GM18873 (cell line): ENCODE measurements around the gene CCL24.
"Not testable (repeated sequence)": the region's sequence is repeated elsewhere in the genome, so short reads cannot be mapped to it uniquely, and the experiment has no call there.

ENCODE experiments used
- ATAC-seq: cut with Tn5 transposase; IDR thresholded peaks from one replicate; pipeline ENCODE4 v1.9.1; 2021; ENCODE audit warnings: mild to moderate bottlenecking, moderate library complexity, moderate number of reproducible peaks; ENCODE audit not compliant: unreplicated experiment, low FRiP score

CCL24 gene, protein sequence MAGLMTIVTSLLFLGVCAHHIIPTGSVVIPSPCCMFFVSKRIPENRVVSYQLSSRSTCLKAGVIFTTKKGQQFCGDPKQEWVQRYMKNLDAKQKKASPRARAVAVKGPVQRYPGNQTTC

DNA sequence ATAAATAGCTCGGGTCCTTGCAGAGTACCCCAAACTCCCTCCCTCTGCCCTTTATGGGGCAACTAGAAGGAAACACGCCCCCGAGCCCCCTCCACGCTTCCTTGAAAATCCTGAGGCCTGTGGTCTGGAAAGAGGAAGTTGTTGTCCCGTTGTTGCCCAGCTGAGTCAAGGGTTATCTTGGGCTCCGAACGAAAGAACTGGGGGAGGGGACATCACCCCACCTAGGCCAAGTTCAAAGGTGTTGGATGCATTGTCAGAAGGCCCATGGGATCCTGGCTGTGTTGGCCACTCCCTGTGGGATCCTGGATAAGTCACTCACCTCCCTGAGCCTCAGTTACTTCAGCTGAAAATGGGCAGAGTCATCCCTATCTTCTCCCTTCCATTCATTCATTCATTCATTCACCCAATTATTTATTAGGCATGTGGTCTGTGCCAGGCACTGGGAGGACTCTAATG is at the start of gene CCL24:
TSS of gene CCL24 (minus strand) at position 26 of the 456 bp plus-strand sequence. CDS start 91 bp downstream, outside the sequence.
- ATAC-seq: no peak

DNA sequence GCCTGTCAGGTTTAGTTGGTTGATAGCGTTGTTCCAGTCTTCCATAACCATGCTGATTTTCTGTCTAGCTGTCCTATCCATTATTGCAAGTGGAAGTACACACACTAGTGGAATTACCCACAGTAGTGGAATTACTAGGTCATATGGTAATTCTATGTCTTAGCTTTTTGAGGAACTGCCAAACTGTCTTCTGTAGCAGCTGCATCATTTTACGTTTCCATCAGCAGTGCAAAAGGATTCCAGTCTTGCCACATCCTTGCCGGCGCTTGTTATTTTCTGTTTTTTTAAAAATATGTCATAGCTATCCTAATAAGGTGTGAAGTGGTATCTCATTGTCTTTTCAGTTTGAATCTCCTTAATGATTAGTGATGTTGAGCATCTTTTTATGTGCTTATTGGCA is 48.0 kb upstream of the CCL24 start:
- no peak for ATAC-seq

DNA sequence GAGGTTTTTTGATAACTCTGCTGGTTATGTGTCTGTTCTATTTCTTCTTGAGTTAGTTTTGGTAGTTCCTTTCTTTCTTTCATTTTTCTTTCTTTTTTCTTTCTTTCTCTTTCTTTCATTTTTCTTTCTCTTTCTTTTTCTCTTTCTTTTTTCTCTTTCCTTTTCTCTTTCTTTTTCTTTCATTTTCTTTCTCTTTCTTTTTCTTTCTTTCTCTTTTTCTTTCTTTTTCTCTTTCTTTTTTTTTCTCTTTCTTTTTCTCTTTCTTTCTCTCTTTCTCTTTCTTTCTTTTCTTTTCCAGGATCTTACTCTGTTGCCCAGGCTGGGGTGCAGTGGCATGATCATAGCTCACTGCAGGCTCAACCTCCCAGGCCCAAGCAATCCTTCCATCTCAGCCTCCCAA is 44.8 kb upstream of the CCL24 start:
- ATAC-seq: no peak

DNA sequence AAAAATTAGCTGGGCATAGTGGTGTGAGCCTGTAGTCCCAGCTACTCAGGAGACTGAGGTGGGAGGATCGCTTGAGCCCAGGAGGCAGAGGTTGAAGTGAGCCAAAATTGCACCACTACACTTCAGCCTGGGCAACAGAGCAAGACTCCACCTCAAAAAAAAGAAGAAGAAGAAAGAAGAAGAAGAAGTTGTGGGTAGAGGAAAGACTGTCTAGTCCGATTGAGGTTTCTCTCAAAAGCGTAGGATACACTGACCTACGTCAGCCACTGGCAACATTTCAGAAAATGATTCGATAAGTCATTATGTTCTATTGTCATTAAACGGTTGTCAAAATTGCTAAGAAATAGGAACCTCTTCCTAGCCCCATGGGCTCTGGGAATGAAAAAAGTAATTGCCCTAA is 42.9 kb upstream of the CCL24 start:
- ATAC-seq: no peak

DNA sequence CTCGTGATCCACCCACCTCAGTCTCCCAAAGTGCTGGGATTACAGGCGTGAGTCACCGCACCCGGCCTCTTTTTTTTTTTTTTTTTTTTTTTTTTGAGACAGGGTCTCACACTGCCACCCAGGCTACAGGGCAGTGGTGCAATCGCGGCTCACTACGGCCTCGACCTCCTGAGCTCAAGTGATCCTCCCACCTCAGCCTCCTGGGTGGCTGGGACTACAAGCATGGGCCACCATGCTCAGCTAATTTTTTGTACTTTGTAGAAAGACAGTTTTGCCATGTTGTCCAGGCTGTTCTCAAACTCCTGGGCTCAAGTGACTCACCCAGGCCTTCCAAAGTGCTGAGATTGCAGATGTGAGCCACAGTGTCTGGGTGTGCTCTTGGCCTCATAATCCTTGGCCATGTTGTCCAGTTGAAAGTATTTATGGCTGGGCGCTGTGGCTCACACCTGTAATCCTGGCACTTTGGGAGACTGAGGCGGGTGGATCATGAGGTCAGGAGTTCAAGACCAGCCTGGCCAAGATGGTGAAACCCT is 41.3 kb upstream of the CCL24 start:
- ATAC-seq: not testable (repeated sequence)

DNA sequence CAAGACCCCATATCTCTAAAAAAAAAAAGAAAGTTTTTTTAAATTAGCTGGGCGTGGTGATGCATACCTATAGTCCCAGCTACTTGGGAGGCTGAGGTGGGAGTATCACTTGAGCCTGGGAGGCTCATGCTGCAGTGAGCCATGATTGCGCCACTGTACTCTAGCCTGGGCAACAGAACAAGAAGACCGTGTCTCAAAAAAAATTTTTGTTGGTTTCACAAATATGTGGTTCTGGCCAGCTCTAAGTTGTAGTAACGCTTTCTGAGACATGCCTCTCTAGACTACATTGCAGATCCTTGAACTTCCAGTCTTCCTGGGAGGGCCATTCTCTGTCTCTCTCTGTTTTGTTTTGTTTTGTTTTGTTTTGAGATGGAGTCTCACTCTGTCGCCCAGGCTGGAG is 40.6 kb upstream of the CCL24 start:
- no peak for ATAC-seq

DNA sequence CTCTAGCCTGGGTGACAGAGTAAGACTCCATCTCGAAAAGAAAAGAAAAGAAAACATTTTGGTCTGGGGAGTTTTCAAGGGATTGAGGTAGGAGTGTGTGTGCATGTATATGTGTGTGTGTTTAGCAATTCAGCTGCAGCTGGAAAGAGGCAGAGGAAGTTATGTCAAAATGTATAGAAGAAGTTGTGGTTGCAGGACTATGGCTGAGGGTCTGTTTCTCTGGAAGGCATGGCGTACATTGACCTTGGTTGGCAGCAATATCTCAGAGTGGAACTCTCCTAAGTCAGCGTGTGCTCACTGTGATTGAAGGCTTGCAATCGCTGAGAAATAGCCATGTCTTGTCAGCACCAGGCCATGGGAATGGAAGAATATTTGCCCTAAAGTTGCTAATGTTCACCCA is 36.6 kb upstream of the CCL24 start:
- ATAC-seq: no peak

DNA sequence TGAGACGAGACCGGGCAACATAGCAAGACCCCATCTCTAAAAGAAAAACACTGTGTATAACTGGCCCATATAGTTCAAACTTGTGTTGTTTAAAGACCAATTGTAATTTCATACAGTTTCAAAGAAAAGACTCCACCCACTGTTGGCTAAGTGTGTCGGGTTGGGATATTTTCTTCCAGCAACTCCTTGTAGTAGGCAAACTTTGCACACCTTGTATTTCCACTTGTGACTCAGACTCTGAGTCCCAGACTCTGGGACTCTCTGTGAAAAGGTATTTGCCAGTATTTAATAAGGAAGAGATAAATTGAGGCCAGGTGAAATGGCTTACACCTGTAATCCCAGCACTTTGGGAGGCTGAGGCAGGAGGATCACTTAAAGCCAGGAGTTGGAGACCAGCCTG is 36.0 kb upstream of the CCL24 start:
- ATAC-seq: no peak

DNA sequence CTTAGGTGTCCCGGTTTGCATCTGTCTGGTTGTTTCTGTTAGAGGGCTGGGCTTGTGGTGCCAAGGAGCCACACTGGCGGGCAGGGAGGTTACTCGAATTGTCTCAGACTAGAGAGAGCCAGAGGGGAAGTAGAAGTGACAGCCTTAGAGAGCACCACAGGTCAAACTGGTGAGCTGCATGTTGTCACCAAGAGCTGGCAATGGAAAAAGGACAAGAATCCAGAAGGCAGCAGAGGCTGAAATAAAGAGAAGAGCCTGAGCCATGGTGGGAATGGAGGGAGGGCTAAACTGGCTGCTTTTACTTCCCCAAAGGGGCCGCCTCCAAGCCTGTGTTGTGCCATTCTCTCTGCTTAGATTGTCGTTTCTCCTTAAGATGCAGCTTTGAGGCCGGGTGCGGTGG is 34.1 kb upstream of the CCL24 start:
- ATAC-seq: no peak

DNA sequence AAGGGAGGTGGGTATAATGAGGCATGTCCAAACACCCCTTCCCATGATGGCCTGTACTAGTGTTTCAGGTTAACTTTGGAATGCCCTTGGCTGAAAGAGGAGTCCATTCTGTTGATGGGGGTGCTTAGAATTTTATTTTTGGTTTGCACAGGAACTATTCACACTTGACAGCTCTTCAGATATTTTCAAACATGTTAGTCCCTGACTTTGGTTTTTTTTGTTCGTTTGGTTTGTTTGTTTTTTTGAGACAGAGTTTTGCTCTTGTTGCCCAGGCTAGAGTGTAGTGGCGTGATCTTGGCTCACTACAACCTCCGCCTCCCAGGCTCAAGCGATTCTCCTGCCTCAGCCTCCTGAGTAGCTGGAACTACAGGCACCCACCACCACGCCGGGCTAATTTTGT is 31.5 kb upstream of the CCL24 start:
- ATAC-seq: not testable (repeated sequence)

DNA sequence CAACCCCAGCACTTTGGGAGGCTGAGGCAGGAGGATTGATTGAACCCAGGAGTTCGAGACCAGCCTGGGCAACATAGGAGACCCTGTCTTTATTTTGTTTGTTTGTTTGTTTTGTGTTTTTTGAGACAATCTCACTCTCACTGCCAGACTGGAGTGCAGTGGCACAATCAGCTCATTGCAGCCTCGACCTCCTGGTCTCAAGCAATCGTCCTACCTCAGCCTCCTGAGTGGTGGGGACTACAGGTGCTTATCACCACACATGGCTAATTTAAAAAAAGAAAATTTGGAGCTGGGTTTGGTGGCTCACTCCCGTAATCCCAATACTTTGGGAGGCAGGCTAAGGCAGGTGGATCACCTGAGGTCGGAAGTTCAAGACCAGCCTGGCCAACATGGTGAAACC is 30.6 kb upstream of the CCL24 start:
- no peak for ATAC-seq

DNA sequence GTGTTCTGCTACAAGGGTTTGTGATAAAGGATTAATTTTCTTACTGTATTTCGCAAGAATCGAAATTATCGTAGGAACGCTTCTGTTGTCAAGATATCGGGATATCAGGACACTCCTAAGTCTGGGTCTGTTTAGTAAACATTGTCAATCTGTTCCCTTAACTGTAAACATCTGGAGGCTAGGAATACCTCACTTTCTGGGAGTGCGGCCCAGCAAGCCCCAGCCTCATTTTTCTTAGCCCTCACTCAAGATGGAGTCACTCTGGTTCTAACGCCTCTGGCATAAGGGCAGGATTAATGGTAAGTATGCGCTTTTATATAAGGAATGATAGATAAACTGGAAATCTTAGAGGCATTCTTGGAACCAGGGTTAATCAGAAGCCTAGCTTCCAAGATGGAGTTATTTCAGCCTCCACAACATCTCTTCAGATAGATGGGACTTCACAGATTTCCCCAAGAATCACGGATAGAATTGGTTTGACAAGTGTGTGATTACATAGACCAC is 30.1 kb upstream of the CCL24 start:
- ATAC-seq: no peak

DNA sequence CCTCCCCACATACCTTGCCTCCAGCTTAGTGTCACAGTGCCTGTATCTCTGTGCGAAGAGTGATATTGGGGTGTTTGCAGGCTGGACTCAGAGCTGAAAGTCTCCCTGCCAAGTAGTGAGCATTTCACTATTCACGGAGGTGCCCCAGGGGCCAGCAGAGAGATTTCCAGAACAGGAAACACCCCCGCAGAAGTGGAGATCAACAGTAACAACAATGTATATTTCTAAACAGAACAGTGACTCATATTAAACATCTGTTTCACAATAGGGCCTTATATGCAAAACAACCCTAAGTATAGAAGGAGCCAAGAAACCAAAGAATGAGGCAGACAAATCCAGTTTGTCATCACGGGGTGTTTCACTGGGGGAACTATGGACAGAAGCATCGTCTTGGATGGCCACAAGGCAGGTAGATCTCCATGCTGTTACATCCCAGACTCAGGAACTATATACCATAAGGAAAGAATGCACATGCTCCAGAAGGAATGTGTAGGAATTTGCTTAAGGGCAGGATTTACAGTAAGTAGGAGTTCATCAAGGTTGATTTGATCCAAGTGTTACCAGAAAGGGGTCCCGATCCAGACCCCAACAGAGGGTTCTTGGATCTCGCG is 29.3 kb upstream of the CCL24 start:
- ATAC-seq: peak; percentile 74

DNA sequence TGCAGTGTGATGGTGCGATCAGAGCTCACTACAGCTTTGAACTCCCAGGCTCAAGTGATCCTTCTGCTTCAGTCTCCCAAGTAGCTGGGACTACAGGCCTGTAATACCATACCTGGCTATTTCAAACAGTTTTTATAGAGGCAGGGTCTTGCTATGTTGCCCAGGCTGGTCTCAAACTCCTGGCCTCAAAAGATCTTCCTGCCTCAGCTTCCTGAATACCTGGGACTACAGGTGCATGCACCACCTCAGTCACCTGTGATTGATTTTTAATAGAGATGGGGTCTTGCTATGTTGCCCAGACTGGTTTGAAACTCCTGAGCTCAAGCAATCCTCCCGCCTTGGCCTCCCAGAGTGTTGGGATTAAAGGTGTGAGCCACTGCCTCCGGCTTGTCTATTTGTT is 26.4 kb upstream of the CCL24 start:
- no peak for ATAC-seq

DNA sequence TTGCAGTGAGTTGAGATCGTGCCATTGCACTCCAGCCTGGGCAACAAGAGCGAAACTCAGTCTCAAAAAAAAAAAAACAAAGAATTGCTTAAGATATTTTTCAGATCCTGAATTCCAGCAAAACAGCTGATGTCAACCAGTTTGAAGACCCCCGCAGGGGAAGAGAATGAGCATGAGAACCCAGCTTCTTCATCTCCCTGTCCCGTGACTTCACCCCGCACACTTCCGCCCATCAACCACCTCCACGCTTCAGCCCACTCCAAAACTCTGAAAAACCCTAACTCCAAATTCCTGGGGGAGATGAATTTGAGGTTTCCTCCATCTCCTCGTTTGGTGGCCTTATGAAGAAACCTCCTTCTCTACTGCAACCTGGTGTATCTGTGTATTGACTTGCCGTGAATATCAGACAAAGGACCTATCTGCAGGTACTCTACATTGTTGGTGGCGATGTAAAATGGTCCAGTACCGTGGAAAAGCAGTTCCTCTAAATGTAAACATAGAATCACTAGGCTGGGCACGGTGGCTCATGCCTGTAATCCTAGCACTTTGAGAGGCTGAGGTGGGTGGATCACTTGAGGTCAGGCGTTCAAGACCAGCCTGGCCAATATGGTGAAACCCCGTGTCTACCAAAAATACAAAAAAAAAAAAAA is 24.8 kb upstream of the CCL24 start:
- not testable (repeated sequence) for ATAC-seq

DNA sequence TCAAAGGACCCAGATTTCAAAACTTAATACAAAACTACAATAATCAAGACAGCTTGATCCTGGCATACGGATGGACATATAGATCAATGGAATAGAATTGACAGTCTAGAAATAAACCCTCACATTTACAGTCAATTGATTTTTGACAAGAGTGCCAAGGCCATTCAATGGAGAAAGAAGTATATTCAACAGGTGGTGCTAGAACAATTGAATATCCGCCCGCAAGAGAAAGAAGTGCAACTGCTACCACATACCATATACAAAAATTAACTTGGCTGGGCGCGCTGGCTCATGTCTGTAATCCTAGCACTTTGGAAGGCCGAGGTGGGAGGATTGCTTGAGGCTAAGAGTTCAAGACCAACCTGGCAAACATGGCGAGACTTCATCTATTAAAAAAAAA is 23.2 kb upstream of the CCL24 start:
- ATAC-seq: no peak

DNA sequence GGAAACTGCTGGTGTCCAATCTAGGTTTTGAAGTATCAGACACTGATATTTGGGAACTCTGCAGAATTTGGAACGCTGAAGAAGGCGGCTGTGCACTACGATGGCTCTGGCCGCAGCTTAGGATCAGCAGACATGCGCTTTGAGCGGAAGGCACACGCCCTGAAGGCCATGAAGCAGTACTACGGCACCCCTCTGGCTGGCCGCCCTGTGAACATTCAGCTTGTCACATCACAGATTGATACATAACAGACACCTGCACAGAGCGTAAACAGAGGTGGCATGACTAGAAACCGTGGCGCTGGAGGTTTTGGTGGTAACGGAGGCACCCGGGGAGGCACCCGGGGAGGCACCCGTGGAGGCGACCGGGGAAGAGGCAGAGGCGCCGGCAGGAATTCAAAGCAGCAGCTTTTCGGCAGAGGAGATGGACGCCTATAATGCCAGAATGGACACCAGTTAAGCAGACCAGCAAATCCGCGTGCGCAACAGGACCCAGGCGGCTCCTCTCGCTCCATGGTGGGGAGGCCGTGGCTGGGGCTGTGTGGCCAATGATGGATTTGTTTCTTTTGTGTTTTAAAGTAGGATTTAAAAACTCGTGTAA is 22.2 kb upstream of the CCL24 start:
- no peak for ATAC-seq

DNA sequence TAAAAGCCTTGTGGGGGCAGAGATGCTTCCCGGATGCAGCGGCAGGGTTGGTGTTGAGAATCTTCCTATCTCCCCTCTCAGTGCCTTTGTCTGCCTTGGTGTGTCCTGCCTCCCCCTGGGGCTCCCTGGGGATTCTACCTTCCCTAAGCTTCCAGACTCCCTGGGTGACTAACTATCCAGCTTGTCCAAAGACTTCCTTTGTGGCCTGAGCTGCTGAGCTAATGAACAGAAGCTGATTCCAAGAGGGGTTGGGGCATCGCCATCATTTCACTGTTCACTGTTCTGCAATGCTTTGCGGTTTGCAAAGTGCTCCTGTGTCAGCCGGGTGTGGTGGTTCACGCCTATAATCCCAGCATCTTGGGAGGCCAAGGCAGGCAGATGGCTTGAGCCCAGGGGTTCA is 20.1 kb upstream of the CCL24 start:
- not testable (repeated sequence) for ATAC-seq

DNA sequence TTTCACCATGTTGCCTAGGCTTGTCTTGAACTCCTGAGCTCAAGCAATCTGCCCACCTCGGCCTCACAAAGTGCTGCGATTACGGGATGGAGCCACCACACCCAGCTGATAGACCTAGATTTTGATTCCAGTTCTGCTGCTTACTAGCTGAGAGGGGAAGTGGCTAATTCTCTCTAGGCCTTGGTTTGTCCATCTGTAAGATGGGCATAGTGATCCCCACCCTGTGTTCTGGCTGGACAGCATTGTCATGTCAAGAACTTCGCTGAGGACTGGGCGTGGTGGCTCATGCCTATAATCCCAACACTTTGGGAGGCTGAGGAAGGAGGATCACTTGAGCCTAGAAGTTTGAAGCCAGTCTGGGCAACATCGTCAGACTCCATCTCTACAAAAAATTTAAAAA is 17.4 kb upstream of the CCL24 start:
- no peak for ATAC-seq

DNA sequence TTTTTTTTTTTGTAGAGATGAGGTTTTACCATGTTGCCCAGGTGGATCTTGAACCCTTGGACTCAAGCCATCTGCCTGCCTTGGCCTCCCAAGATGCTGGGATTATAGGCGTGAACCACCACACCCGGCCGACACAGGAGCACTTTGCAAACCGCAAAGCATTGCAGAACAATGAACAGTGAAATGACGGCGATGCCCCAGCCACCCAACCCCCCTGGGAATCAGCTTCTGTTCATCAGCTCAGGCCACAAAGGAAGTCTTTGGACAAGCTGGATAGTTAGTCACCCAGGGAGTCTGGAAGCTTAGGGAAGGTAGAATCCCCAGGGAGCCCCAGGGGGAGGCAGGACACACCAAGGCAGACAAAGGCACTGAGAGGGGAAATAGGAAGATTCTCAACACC is 16.1 kb upstream of the CCL24 start:
- not testable (repeated sequence) for ATAC-seq

DNA sequence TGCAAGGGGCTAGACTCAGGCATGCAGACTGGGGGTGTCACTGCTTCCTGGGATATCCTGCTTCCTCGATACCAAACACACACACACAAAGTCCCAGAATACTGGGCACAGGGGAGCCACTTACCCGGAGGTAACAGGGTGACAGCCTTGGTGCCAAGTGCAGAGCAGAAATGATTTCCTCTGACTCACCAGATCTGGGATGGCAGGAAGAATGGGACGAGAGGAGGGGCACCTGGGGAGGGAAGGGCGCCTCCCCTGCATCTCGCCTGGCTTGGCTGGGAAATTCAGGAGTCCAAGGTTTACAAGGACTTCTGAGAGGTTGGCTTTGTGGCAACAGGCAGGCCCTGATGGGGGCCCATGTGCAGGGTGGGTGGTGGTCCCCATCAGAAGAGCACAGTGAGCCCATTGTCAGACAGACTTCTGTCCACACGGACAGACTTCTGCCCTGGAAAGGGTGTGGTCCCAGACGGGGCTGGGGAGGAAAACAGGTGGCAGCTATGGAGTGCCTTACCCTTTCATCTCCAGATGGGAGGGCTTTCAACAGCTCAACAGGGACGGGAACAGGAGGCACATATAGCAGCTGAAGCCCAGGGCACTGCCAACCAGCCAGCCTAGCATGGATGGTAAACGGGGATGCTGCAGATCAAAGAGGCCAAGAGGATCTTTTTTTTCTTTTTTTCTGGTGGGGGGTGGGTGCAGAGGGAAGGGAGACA is 9.7 kb upstream of the CCL24 start:
- ATAC-seq: no peak
